Measurements from ENCODE around the gene INTS15.
A peak's percentile ranks its signal among the peaks of the same experiment; 100 is the strongest.
"Not testable (repeated sequence)": the region's sequence is repeated elsewhere in the genome, so short reads cannot be mapped to it uniquely, and the experiment has no call there.

INTS15 gene

DNA sequence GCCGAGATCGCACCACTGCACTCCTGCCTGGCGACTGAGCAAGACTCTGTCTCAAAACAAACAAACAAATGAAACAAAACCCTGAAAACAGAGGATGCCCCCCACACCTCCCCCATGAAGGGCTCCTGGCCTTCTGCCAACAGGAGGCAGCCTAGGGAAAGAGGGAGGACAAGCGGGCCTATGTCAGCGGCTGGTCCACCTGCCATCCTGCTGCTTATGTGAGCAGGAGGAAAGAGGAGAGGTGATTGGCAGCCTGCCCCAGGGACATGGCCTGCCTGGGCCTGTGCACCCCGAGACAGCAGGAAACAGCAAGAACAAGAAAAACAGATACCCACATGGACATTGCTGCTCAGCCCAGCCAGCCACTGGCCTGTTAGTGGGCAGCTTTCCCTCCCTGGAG lies 38.2 kb downstream of the INTS15 start:
- TF ChIP-seq, protein P1, sequence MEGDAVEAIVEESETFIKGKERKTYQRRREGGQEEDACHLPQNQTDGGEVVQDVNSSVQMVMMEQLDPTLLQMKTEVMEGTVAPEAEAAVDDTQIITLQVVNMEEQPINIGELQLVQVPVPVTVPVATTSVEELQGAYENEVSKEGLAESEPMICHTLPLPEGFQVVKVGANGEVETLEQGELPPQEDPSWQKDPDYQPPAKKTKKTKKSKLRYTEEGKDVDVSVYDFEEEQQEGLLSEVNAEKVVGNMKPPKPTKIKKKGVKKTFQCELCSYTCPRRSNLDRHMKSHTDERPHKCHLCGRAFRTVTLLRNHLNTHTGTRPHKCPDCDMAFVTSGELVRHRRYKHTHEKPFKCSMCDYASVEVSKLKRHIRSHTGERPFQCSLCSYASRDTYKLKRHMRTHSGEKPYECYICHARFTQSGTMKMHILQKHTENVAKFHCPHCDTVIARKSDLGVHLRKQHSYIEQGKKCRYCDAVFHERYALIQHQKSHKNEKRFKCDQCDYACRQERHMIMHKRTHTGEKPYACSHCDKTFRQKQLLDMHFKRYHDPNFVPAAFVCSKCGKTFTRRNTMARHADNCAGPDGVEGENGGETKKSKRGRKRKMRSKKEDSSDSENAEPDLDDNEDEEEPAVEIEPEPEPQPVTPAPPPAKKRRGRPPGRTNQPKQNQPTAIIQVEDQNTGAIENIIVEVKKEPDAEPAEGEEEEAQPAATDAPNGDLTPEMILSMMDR (IDR thresholded peaks at IDR 0.05; ENCODE audit: low read depth, low read length), result no peak
- DNase-seq, result no peak

DNA sequence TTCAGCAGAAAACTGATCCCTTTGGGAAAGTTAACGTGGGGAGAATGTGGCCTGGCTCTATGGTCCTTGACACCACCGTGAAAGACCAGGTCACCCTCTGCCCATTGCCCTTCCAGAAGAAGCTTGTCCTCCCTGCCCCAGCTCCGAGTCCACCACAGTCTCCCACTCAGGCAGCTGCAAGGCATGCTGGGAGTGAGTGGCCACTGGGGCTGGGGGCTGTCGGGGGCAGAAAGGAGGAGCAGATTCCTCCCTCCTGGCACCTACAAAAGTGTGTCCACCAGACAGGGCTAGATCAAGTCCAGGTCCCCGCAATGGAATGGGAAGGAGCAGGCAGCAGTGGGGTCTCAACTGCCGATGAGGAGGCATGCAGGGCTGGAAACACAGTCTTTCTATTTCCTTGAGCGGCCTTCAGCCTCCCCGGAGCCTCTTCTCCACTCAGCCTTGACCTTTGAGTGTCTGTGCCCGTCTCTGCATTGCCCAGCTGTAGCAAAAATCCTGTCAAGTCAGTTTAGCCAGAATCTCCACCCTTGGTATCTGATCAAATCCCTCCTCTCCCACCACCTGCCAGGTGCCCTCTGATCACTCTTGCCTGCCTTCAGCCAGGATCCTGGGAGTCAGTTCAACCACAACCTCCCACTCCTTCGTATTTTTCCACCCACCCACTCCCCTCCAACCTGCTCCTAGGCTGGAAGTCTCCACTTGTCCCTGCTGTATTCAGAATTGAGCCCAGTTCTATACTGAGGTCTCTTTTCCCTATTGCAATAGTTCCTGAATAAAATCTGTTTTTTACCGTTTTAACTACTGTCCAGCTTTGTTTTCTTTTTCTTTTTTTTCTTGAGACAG lies 40.4 kb downstream of the INTS15 start:
- no peaks in the 10 kb centered on the region for H3K9me3 ChIP-seq
- H3K36me3 ChIP-seq, result no peaks in the 10 kb centered on the region
- no peaks in the 10 kb centered on the region for H3K4me1 ChIP-seq
- no peak for DNase-seq
- no peak overlapping the region for H3K4me3 ChIP-seq (ENCODE audit: low read depth, low read length)
- TF ChIP-seq, protein P1 (IDR thresholded peaks at IDR 0.05; ENCODE audit: low read depth, low read length), result no peak
- H3K27me3 ChIP-seq, result no peaks in the 10 kb centered on the region

More for the DNA sequence above, 38.2 kb downstream of the INTS15 start:
- H3K4me1 ChIP-seq, result no peaks in the 10 kb centered on the region
- H3K9me3 ChIP-seq, result no peaks in the 10 kb centered on the region
- no peaks in the 10 kb centered on the region for H3K27me3 ChIP-seq
- no peak overlapping the region for H3K4me3 ChIP-seq (ENCODE audit: low read depth, low read length)
- no peaks in the 10 kb centered on the region for H3K36me3 ChIP-seq

DNA sequence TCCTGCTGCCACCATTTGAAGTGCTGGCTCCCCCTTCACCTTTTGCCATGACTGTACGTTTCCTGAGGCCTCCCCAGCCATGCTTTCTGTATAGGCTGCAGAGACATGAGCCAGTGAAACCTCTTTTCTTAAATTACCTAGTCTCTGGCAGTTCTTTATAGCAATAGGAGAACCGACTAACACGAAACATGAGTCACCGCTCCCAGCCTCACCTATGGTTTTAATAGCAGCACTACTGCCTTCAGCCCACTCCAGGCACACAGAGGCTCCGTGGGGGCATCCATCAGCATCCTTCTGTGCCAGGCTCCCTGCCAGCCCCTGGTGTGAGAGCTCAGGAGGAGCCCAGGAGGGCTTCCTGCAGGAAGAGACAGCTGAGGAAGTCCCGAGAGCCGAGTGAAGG lies 41.8 kb downstream of the INTS15 start:
- Histone ChIP-seq H3K4me1 (no peaks in the 10 kb centered on the region), H3K36me3 (no peaks in the 10 kb centered on the region), H3K4me3 (ENCODE audit: low read depth, low read length) (no peak overlapping the region), H3K9me3 (no peaks in the 10 kb centered on the region), H3K27me3 (no peaks in the 10 kb centered on the region)
- TF ChIP-seq, protein P1 (IDR thresholded peaks at IDR 0.05; ENCODE audit: low read depth, low read length), result no peak
- DNase-seq, result no peak

GRCh38 chr7:6634021-6634420 lies 44.2 kb downstream of the INTS15 start:
- TF ChIP-seq, protein P1 (IDR thresholded peaks at IDR 0.05; ENCODE audit: low read depth, low read length), result no peak
- Histone ChIP-seq H3K36me3 (peaks cover 2% of the 10 kb centered on the region; the same call in 1 of the 2 replicates), H3K4me1 (no peaks in the 10 kb centered on the region), H3K4me3 (ENCODE audit: low read depth, low read length) (no peak overlapping the region), H3K9me3 (no peaks in the 10 kb centered on the region), H3K27me3 (no peaks in the 10 kb centered on the region)
- no peak for DNase-seq

DNA sequence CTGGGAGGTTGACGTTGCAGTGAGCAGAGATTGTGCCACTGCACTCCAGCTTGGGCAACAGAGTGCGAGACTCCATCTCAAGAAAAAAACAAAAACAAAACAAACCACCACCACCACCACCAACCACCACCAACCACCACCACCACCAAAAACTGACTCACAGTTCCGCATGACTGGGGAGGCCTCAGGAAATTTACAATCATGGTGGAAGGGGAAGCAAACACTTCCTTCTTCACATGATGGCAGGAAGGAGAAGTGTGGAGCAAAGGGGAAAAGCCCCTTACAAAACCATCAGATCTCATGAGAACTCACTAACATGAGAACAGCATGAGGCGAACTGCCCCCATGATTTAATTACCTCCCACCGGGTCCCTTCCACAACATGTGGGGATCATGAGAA lies 45.1 kb downstream of the INTS15 start:
- H3K4me3 ChIP-seq (ENCODE audit: low read depth, low read length); H3K4me1 ChIP-seq; DNase-seq; H3K27me3 ChIP-seq; H3K9me3 ChIP-seq: not testable (repeated sequence)
- H3K36me3 ChIP-seq, result peaks cover 11% of the 10 kb centered on the region

- H3K4me3 ChIP-seq (ENCODE audit: low read depth, low read length), result peak within 1 kb of the TSS; percentile 62
- DNase-seq, result peak; percentile 63
- peaks cover 30% of the 10 kb centered on the region for H3K36me3 ChIP-seq
- H3K4me1 ChIP-seq, result no peaks in the 10 kb centered on the region
- H3K27me3 ChIP-seq, result no peaks in the 10 kb centered on the region
- TF ChIP-seq, protein P1 (IDR thresholded peaks at IDR 0.05; ENCODE audit: low read depth, low read length), result no peak
- no peaks in the 10 kb centered on the region; the same call in 1 of the 2 replicates for H3K9me3 ChIP-seq
These were observed 47.1 kb downstream of the INTS15 start, which contains the start of gene ZNF316 for GRCh38 chr7:6636741-6637543. Gene ZNF316, plus strand, starts transcription at chr7:6637318. Its CDS starts 5,092 bp downstream, at chr7:6642410.
